ENCODE results near the gene PUM2.

- TF ChIP-seq, protein P1, sequence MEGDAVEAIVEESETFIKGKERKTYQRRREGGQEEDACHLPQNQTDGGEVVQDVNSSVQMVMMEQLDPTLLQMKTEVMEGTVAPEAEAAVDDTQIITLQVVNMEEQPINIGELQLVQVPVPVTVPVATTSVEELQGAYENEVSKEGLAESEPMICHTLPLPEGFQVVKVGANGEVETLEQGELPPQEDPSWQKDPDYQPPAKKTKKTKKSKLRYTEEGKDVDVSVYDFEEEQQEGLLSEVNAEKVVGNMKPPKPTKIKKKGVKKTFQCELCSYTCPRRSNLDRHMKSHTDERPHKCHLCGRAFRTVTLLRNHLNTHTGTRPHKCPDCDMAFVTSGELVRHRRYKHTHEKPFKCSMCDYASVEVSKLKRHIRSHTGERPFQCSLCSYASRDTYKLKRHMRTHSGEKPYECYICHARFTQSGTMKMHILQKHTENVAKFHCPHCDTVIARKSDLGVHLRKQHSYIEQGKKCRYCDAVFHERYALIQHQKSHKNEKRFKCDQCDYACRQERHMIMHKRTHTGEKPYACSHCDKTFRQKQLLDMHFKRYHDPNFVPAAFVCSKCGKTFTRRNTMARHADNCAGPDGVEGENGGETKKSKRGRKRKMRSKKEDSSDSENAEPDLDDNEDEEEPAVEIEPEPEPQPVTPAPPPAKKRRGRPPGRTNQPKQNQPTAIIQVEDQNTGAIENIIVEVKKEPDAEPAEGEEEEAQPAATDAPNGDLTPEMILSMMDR (optimal IDR thresholded peaks at IDR 0.05 in 1 of 3, IDR thresholded peaks at IDR 0.05 in 1 of 3, conservative IDR thresholded peaks at IDR 0.05 in 1 of 3; ENCODE audit: extremely low read depth in 1 of 3, insufficient read depth in 2 of 3, low read length in 3 of 3): no peak
- TF ChIP-seq EZH2 (IDR thresholded peaks at IDR 0.05; ENCODE audit: low read length): no peak
Measured at GRCh38 chr2:20303966-20304365, 46.7 kb downstream of the PUM2 start.
